GM19324 (cell line): Measurements from ENCODE around the gene XAGE3.
"Not testable (repeated sequence)": the region's sequence is repeated elsewhere in the genome, so short reads cannot be mapped to it uniquely, and the experiment has no call there.

Experiments used
- ATAC-seq: cut with Tn5 transposase; IDR thresholded peaks from one replicate; pipeline ENCODE4 v1.9.1; 2021; ENCODE audit warnings: mild to moderate bottlenecking, moderate library complexity; ENCODE audit not compliant: unreplicated experiment, low FRiP score

Gene XAGE3

DNA sequence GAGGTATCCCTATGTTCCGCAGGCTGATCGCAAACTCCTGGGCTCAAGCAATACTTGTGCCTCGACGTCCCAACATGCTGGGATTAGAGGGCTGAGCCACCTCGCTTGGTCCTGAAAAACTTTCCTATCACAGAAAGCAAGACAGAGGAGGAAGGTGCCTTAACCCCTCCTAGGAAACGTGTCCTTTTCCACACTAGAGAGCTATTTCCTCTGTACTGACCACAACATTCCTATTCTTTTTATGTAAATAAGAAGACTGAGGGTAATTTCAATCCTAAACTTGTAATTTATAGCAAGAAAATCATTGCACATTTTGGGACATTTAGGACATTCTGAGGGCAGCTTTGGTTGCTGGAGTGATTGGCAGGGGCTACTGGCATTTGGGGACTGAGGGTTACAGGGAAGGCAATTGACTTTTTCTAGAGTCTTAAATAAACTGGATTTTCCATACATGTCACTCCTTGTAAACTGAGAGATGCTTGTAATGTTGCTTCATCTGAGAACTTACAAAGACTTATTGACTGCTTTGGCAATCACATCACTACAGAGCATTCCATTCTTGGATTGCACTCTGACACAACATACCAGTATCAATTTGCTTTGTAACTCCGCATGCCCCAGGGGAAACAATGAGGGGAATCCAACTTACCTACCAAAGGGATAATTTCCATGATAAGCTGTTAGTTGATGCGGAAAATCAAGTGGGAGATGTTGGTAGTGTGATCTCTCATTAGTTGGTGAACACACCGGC is 15.6 kb downstream of the XAGE3 start:
- ATAC-seq = no peak

DNA sequence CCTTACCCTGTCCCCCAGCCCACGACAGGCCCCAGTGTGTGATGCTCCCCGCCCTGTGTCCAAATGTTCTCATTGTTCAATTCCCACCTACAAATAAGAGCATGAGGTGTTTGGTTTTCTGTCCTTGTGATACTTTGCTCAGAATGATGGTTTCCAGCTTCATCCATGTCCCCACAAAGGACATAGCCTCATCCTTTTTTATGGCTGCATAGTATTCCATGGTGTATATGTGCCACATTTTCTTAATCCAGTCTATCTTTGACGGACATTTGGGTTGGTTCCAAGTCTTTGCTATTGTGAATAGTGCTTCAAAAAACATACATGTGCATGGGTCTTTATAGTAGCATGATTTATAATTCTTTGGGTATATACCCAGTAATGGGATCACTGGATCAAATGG is 24.3 kb downstream of the XAGE3 start:
- ATAC-seq = not testable (repeated sequence)

DNA sequence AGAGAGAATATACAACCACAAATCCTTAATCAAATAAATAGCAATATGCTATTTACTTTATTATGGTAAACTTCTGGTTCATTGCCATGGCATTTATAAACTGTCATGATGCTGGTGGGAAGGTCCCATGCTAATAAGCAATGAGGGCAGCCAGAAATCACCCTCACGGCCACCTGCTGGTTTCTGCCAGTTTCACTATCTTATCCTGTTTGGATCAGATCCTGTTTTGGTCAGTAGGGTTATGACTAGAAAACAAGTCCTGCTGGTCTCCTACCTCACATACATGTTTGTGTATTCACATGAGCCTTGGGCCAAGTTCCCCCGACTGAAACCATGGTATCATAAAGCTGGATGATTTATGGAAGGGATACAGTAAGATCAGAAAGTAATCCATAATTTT is 28.7 kb downstream of the XAGE3 start:
- ATAC-seq = no peak

DNA sequence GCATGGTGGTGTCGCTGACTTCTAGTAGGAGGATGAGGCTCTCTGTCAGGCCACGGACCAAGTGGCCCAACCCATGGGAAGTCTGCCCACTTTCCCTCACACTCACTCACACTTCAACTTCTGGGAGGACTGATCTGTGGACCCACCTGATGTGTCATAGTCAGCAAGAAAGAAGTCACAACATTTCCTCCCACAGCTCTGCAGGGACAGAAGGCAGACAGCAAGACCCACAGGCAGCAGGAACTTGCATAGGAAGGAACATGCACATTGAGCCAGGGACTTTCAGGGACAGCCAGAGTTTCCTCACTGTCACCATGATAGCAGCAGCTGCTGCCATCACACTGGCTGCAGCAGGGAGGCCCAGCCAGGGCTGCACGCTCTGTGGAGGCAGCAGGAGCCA is 37.3 kb downstream of the XAGE3 start:
- no peak for ATAC-seq

DNA sequence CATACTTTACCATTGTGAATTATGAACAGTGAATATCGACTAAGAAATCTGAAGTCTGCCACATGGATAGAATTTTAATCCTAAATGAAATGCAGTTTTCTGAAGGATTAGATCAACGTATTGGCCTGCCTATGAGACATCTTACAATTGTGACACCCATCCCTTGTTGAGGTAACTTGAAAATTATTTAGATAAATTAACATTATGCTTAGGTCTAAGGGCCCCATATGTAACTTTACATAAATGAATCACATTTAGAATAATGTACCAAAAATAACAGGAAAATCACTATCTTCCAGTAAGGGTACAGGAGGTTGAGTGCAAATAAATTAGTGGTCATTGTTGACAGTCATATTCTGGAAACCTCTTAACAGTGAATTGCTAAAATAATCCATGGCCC is 43.3 kb downstream of the XAGE3 start:
- ATAC-seq = no peak

DNA sequence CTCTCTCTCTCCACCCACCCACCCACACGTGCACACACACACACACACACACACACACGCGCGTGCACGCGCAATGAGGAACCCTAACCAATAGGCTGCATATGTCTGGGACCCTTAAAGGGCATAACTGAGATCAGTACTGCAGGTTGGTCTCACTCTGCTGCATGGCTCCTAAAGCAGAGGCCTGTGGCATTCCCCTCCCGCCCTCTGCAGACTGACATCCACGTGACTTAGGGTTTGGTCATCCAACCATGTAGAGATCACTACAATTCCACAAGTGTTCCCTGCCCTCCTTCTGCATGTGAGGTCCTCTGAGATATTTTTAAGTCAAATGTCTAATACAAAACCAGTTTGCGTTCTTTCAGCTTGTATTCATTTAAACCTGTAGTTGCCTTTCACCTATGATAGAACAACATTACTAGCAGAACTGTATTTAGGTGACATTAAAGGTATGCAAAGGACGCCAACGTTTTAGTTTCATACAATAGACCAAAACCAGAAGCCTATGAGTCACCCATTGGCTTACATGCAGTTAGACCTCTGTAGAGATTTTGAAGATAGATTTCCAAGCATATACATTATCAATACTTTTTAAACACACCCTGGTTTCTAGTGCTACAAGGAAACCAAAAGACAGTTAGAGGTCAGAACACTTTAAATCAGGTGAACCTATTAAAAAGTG is 46.7 kb downstream of the XAGE3 start:
- no peak for ATAC-seq

DNA sequence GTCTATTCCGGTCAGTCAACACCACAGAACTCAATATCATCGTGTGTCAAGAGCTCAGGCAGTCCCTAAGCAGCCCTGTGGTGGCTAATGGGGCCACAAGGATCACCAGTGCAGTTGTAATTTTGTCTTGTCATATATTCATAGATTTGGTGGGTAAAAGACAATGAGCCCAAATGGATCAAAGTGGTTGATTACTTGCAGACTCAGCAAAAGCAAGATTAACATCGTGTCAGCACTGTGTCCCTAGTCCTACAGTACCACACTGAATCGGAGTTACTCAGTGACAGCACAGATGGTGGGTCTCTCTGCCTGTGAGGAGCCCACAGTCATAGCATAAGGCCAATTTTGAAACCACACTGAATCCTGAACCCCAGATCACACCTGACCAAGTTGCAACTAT is 48.1 kb downstream of the XAGE3 start:
- no peak for ATAC-seq
